Left colon (tissue), 2 donors: Measurements from ENCODE around the gene LYPD3. TPM values are rescaled to one million over a fixed set of nuclear protein-coding genes. Genes with fewer than 3 reads are reported as not detected.
"Not testable (repeated sequence)": the region's sequence is repeated elsewhere in the genome, so short reads cannot be mapped to it uniquely, and the experiment has no call there.

Experiments
- ATAC-seq: fragments of 200-7000 bp; cut with Tn5 transposase; one replicate; pipeline ENCODE4 v1.9.1; 2020; ENCODE audit warnings: mild to moderate bottlenecking, moderate library complexity
- DNase-seq, 2 donors: peaks; one replicate each; pipeline ENCODE4 v3.0.0-alpha.2; 2020
- intact Hi-C, 2 donors: fragments of 100-400 bp; cut with DNase I in 1 of 2; cut with micrococcal nuclease in 1 of 2; formaldehyde crosslinking; loops; one replicate each; pipeline versions ENCODE4 v1.11.2 to v1.14.0; 2022; cut with DNase I, micrococcal nuclease
- long read RNA-seq: library from polyadenylated mRNA; unstranded; transcript quantifications from one replicate; pipeline ENCODE4 v2.0.0, GENCODE V29; 2021
- total RNA-seq, 2 donors: library from RNA; stranded (reverse); fragmentation: NEBNext Ultra II Directional; extraction: Animal tissue kit (Norgen Biotek cat#: 25700); gene quantifications; one replicate each; pipeline ENCODE4 v1.2.1, GENCODE V29; 2021
- donor health status: DM: no; HTN: no; CAD: no.
- donor health status: DM: yes; HTN: yes; CAD: no.

LYPD3 gene
- under 1 TPM; 0.21 to 0.56 TPM for total RNA-seq
- long read RNA-seq, partial matches to known transcripts, result 1 of 1 reads
- long read RNA-seq, other reads (novel, unspliced or antisense), result 0 of 1 reads

DNA sequence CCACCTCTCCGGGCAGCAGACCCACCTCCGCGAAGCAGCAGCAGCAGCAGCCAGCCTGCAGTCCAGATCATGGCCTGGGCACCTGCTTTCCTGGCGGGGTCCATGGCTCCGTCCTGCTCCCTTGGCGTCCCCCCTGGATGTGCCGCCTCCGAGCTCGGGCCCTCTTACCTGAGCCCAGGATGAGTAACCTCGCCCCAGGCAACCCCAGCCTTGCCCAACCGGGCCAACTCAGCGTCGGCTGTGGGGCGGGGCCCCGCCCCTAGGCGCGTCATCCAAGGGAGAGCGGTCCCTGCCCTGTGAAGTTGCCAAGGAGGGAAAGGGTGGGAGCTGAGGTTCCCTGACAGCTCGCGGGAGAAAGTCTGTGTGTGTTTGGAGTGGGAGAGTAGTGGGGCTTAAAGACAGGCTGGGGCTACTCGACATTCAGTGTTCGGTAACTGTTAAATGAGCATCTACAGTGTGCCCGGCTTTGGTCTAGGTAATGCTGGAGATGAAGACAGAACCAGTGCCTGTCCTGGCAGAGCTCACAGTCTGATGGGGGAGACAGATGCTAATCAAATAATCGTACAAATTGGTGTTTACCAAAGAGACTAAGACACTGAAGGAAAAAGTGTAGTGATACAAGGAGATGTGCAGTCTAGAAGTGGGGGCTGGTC, at the start of gene LYPD3:
TSS of gene LYPD3 (minus strand) at position 141 of the 653 bp plus-strand sequence. CDS start at position 104, 37 bp downstream.
- ATAC-seq, result peak; percentile 27
- intact Hi-C loops, result no loop called here
- peak; percentile 52 to 62 for DNase-seq

GRCh38 chr19:43512399-43512798, 47.0 kb upstream of the LYPD3 start:
- ATAC-seq, DNase-seq, intact Hi-C loops: not testable (repeated sequence)

GRCh38 chr19:43511324-43511723, 45.9 kb upstream of the LYPD3 start:
- ATAC-seq (peak; percentile 69), DNase-seq (no peak)
- intact Hi-C loops, result no loop called here

DNA sequence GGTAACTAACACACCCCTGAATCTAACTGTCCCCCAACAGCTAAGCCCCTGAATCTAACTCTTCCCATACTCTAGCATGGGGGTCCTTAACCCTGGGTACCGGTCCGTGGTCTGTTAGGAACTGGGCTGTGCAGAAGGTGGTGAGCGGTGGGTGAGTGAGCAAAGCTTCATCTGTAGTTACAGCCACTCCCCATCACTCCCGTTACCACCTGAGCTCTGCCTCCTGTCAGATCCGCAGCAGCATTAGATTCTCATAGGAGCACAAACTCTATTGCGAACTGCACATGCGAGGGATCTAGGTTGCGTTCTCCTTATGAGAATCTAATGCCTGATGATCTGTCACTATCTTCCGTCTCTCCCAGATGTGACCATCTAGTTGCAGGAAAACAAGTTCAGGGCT, 45.3 kb upstream of the LYPD3 start:
- no peak for ATAC-seq
- no peak for DNase-seq
- intact Hi-C loops, result no loop called here

DNA sequence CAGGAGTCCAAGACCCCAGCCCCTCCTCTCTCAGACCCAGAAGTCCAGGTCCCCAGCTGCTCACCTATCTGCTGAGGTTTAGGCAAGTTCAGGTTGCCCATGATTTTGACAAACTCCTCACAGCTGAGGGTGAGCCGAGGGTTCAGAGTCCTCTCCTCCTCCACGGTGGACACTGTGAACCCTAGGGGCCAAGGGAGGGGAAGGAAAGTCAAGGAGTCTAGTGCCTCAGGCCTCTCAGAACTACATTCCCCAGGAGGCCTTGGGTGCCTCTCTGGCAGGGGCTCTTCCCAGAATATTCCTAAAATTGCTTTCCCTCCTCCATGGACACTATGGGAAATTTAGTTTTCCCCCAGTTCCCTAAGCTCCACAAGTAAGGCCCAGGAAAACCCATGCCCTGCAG, 42.5 kb upstream of the LYPD3 start:
- intact Hi-C loops, result no loop called here
- ATAC-seq, result no peak
- no peak for DNase-seq

DNA sequence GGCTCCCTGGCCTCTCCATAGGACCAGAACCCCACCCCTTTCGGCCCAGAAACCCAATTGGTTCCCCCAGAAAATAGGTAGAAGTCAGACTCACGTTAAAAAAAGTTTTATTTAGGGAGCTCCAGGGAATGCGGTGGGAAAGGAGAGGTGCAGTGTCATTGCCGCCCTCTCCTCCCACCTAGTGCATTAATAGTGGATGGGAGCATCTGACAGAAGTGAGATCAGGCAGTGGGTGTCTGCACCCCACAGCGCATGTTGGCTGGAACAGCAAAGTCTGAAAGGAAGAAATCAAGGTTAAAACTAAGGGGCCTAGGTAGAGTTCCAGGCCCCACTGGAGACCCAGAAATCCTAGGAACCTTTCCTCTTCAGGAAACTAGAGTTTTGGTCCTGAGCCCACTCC, 41.2 kb upstream of the LYPD3 start:
- ATAC-seq (no peak), DNase-seq (no peak)
- intact Hi-C loops, result no loop called here

DNA sequence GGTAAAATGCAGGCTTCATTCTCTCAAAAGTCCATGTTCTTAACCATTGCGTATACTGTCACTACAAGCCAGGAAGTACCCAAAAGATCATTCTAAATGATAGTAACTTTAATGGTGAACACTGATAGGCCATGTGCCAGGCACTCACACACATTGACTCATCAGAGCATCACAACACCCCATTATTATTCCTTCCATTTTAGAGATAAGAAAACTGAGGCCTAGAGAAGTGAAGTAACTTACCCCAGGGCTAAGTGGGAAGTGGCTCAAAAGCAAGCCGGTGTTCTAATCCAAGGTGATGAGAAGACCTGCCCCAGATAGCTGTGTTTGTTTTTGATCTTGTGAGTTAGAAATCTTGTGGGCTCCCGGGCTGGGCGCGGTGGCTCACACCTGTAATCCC, 40.5 kb upstream of the LYPD3 start:
- intact Hi-C loops, result no loop called here
- ATAC-seq (no peak), DNase-seq (no peak)

DNA sequence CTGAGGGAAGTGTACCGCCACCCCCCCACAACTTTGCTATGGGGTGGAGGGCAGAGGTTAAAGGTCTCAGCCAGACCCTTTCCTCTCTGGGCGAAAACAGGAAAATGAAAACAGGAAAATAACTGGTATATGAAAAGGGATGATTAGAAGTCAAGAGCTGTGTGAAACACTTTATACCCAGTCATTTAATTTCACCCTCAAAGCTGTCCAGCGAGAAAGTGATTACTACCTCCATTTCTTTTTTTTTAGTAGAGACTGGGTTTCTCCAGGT, 39.7 kb upstream of the LYPD3 start:
- DNase-seq, result no peak
- intact Hi-C loops, result no loop called here
- ATAC-seq, result no peak

DNA sequence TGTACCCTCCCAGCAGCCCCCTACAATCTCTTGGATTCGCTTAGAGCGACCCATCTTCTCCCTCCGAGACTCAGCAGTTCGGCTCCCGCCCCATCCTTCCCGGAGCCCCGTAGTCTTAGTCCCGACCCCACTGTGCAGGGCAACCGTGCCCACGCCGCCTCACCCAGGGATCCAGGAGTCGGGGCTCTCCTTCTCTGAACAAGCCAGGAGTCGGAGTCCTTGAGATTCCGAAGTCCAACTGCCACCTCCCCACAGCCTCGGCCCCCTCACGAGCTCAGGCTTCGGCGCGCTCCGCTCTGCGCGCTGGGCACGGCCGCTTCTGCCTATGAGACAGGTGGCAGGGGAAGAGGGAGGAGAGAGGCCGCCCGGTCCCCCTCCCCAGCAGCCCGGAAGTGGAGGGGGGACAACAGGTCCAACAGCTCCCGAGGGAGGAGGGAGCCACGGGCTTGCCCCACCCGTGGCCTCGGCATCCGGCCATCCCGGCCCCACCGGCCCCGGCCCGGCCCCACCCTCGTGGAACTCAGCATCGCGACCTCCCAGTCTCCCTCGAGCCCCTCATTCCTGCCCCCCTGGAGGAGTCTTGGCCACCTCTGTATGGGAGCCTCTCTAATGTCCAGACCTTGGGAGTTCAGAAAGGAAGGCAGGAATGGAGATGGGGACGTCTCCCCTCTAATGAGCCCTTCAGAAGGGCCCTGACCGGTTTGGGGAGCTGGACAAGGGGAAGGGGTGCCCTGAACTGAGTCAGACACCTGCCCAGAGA, 39.2 kb upstream of the LYPD3 start, which contains the start of gene PHLDB3:
TSS of gene PHLDB3 (minus strand) at position 321 of the 760 bp plus-strand sequence. CDS start 628 bp downstream, outside the sequence.
- ATAC-seq (peak; percentile 61), DNase-seq (peak; percentile 58 to 66)
- intact Hi-C loops, result no loop called here

GRCh38 chr19:43503501-43504425, 38.4 kb upstream of the LYPD3 start:
- DNase-seq (peak; percentile 98 to 100), ATAC-seq (peak; percentile 89)
- intact Hi-C loops, result no loop called here

DNA sequence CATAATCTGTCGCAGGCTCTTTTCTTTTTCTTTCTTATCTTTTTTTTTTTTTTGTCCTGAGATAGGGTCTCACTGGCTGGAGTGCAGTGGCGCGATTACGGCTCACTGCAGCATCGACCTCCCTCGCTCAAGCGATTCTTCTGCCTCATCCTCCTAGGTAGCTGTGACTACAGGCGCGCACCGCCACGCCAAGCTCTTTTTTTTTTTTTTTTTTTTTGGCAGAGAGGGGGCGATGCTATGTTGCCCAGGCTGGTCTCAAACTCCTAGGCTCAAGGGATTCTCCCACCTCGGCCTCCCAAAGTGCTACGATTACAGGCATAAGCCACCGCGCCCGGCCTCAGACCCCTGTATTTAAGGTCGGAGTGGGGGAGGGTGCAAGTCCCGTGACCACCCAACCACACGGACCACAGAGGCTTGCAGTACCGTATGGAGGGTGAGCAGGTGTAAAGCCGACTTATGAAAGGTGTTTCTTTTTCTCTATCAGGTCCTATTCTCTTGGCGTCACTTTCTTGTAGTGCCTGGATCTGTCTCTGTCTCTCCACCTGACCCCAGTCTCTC, 37.1 kb upstream of the LYPD3 start:
- intact Hi-C loops, result no loop called here
- ATAC-seq (no peak), DNase-seq (no peak)

- ATAC-seq (no peak), DNase-seq (no peak)
- intact Hi-C loops, result no loop called here
These were observed 36.4 kb upstream of the LYPD3 start for GRCh38 chr19:43501661-43502418.

GRCh38 chr19:43499042-43499441, 33.6 kb upstream of the LYPD3 start:
- intact Hi-C loops, result no loop called here
- ATAC-seq (peak; percentile 60), DNase-seq (peak in 1 of 2 donors; percentile 19)

DNA sequence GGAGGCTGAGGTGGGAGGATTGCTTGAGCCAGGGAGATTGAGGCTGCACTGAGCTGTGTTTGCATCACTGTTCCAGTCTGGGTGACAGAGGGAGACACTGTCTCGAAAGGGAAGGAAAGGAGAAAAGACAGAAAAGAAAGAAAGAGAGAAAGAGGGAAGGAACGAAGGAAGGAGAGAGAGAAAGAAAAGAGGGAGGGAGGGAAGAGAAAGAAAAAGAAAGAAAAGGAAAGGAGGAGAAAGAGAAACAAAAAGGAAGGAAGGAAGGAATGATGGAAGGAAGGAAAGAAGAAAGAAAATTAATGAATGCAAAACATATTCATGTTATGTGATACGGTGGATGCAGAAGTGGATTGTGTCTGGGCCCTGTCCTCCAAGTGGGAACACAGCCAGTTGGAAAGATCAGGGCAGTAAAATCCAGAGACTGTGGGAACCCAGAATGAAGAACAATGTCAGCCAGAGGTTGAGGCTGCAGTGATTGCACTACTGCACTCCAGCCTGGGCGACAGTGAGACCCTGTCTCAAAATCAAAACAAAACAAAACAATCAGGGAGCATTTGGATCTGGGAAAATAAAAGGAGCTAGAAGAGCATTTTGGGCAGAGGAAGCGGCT, 32.9 kb upstream of the LYPD3 start:
- ATAC-seq (no peak), DNase-seq (no peak)
- intact Hi-C loops, result no loop called here

DNA sequence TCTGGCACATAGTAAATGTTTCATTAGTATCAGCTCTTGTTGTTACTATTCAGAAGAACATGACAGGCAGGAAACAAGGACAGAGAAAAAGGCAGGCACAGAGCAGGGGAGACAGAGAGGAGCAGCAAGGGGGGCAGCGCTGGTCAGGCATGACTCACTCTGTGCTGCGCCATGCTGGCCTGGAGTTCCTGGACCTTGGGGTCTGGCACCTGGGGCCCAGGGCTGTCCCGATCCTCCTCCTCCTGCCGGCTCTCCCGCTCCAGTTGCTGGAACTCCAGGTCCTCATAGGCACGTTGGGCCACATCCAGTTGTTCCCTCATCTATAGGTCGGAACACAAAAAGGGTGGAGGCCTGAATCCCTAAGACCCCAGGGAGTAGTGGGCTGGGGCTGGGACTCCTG, 31.6 kb upstream of the LYPD3 start:
- DNase-seq (no peak), ATAC-seq (no peak)
- intact Hi-C loops, result no loop called here

GRCh38 chr19:43495082-43495481, 29.7 kb upstream of the LYPD3 start:
- intact Hi-C loops, result no loop called here

GRCh38 chr19:43490759-43491158, 25.4 kb upstream of the LYPD3 start:
- ATAC-seq, result no peak
- intact Hi-C loops, result no loop called here
- DNase-seq, result no peak

More at GRCh38 chr19:43495082-43495481, 29.7 kb upstream of the LYPD3 start:
- DNase-seq (no peak), ATAC-seq (no peak)

DNA sequence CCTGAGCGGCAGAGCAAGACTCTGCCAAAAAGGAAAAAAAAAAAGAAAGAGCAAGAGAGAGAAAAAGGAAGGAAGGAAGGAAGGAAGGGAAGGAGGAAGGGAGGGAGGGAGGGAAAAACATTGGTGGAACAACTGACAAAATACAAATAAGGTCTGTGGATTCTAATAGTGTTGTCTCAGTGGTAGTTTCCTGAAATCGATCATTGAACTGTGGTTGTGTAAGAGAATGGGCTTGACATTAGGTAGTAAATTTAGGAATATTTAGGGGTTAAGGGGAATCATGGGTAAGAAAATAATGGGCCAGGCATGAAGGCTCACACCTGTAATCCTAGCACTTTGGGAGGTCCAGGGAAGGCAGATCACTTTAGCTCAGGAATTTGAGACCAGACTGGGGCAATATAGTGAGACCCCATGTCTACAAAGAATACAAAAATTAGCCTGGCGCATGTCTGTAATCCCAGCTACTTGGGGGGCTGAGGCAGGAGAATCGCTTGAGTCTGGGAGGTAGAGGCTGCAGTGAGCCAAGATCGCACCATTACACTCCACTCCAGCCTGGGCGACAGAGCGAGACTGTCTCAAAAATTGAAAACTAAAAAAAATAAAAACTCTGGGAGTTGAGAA, 24.7 kb upstream of the LYPD3 start:
- no peak for DNase-seq
- ATAC-seq, result no peak
- intact Hi-C loops, result no loop called here
